Neural cell (in vitro differentiated cells): Measurements from ENCODE around the gene NT5C3A.

Experiments used
- CTCF ChIP-seq: fragments of 450-650 bp; IDR thresholded peaks from 2 replicates; pipeline ENCODE4 v1.5.1; 2014; ENCODE audit warnings: antibody characterized with exemption, mild to moderate bottlenecking, moderate library complexity; ENCODE audit not compliant: poor library complexity, severe bottlenecking
- EZH2 ChIP-seq: fragments of 200-600, 300-800 bp; shearing (Covaris generic), sonication (generic); IDR thresholded peaks from 2 replicates; pipeline ENCODE4 v1.6.1; 2014; ENCODE audit warnings: antibody characterized with exemption, low read length, borderline replicate concordance, mild to moderate bottlenecking; ENCODE audit not compliant: insufficient read depth, poor library complexity, severe bottlenecking
- POLR2AphosphoS5 ChIP-seq: IDR thresholded peaks from 2 replicates; pipeline ENCODE4 v1.6.1; 2012
- TAF1 ChIP-seq: IDR thresholded peaks from 2 replicates; pipeline ENCODE4 v1.6.1; 2012; ENCODE audit warnings: low read depth

DNA sequence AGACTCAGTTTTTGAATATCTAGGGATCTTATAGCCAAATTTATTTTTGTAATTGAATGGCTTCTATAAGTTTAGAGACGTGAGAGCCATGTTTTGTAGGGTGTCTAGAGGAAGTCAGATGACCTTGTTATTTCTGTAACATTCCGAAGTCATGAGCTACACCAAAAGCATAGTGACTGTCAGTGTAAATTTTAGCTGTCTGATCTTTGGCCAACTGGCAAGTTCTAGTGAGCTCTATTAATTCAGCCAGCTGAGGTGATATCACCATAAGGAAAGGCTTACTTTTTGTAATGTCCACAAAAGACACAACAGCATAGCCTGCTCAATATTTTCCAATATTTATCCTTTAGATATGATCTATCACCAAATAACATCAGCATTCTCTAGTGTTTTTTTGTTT lies 9.9 kb upstream of the NT5C3A start:
- TF ChIP-seq CTCF (no peak), EZH2 (no peak), POLR2AphosphoS5 (no peak), TAF1 (no peak)
